Neuron (in vitro differentiated cells): ENCODE results near the gene AKAP9.
"Not testable (repeated sequence)": the region's sequence is repeated elsewhere in the genome, so short reads cannot be mapped to it uniquely, and the experiment has no call there.

Source experiments
- H2AFZ ChIP-seq: one replicate; pipeline ENCODE4 v1.6.1; 2013; ENCODE audit warnings: low read depth, mild to moderate bottlenecking, inconsistent platforms, low read length, moderate library complexity
- H3K27me3 ChIP-seq: one replicate; pipeline ENCODE4 v1.6.1; 2013; ENCODE audit warnings: low read length; ENCODE audit not compliant: insufficient read depth
- H3K36me3 ChIP-seq: one replicate; pipeline ENCODE4 v1.6.1; 2013; ENCODE audit warnings: low read length; ENCODE audit not compliant: insufficient read depth
- H3K4me1 ChIP-seq: one replicate; pipeline ENCODE4 v1.6.1; 2013; ENCODE audit warnings: low read length; ENCODE audit not compliant: insufficient read depth
- H3K4me3 ChIP-seq: 2 replicates; pipeline ENCODE4 v1.5.1; 2013; ENCODE audit warnings: mild to moderate bottlenecking, low read length, moderate library complexity
- H3K9me3 ChIP-seq: one replicate; pipeline ENCODE4 v1.6.1; 2013; ENCODE audit warnings: low read length

Gene AKAP9

DNA sequence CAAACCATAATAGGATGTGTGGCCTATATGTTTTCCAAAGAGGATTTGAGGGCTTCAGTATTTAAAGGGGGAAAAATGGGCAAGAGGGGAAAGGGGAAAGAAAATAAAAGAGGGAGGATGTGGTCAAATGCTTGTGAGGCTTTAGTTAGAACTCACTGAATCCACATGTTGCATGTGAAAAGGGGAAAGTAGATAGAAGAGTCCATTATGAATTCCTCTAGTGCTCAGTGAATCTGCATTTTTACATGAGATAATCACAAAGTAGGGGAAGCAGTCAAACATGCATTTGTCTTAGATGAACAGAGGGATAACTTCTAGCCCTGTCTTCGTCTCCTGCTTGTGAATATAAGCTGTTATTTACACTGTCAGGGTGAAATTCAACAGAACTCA lies 24.6 kb upstream of the AKAP9 start:
- no peaks in the 10 kb centered on the region for H3K27me3 ChIP-seq
- H2AFZ ChIP-seq, result no peak overlapping the region
- no peaks in the 10 kb centered on the region for H3K4me1 ChIP-seq
- H3K4me3 ChIP-seq, result no peak overlapping the region
- H3K36me3 ChIP-seq, result no peaks in the 10 kb centered on the region
- H3K9me3 ChIP-seq, result no peaks in the 10 kb centered on the region

DNA sequence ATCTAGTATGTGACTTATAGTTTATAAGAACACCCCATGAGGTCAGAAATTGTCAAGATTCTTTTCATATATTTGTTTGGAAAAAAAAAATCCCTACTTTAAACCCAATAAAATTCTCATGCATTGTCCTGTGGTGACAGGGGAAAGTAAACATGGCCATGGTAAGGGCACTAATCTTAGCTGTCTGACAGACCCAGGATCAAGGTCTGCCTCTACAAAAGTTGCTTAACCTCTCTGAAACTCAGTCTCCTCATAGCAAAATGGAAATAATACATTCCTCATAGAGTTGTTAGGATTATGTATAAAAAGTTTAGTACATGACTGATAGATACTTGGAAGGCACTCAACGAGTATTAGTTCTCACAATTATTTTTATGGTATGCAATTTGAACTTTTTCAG lies 22.3 kb upstream of the AKAP9 start:
- H3K4me1 ChIP-seq, result no peaks in the 10 kb centered on the region
- no peak overlapping the region for H2AFZ ChIP-seq
- no peaks in the 10 kb centered on the region for H3K27me3 ChIP-seq
- H3K4me3 ChIP-seq, result no peak overlapping the region
- H3K9me3 ChIP-seq, result no peaks in the 10 kb centered on the region
- H3K36me3 ChIP-seq, result no peaks in the 10 kb centered on the region

DNA sequence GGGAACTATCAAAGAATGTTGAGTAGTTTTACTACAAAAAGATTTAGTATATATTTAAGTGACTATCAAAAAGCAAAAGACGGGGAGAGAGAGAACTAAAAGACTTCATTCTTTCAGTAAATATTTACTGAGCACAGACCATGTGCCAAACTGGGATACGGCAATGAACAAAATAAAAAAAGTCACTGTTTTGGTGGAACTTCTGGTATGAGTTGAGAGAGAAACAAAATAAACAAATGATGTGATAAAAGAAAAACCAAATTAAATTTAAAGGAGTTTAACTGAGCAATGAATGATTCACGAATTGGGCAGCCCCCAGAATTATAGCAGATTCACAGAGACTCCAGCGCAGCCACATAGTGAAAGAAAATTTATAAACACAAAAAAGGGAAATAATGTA lies 17.8 kb upstream of the AKAP9 start:
- no peak overlapping the region for H3K4me3 ChIP-seq
- no peak overlapping the region for H2AFZ ChIP-seq
- H3K27me3 ChIP-seq, result no peaks in the 10 kb centered on the region
- H3K9me3 ChIP-seq, result peaks cover under 1% of the 10 kb centered on the region
- no peaks in the 10 kb centered on the region for H3K4me1 ChIP-seq
- H3K36me3 ChIP-seq, result no peaks in the 10 kb centered on the region

DNA sequence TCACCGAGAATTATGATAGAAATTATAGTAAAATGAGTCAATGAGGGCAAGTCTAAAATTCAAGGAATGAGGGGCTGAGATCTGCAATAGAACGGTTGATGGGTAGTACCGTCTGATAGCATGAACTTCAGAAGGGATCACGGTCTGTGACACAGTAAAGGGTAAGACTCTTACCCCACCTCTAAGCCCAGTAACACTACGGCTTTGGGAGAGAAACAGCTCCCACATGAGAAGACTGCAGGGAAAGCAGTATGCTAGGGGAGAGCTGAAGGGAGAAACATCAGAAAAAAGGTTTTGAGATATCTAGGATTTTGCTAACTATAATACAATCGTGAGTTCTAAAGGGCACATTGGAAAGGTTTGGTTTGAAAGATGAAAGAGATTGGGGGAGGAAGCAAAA lies 12.8 kb upstream of the AKAP9 start:
- Histone ChIP-seq H3K4me1 (no peaks in the 10 kb centered on the region), H3K36me3 (no peaks in the 10 kb centered on the region), H2AFZ (no peak overlapping the region), H3K4me3 (no peak overlapping the region), H3K27me3 (no peaks in the 10 kb centered on the region), H3K9me3 (peaks cover 2% of the 10 kb centered on the region)

DNA sequence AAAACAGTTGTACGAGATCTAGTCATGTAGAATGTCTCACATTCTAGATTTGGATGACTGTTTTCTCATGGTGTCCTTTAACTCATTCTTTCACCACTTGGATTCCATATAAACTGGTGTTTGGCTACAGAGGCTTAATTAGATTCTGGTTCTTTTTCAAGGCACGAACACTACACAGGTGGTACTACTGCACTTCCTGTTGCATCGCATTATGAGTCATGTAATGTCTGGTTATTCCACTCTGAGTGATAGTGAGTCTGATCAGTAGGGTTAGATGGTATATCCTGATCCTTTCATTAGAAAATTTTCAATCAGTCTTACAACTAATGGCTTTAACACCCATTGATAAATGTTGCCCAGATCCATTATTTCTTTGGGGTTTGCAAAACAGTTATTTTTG lies 11.2 kb upstream of the AKAP9 start:
- H3K27me3 ChIP-seq, result no peaks in the 10 kb centered on the region
- H2AFZ ChIP-seq, result no peak overlapping the region
- H3K4me1 ChIP-seq, result no peaks in the 10 kb centered on the region
- no peaks in the 10 kb centered on the region for H3K36me3 ChIP-seq
- no peak overlapping the region for H3K4me3 ChIP-seq
- H3K9me3 ChIP-seq, result peaks cover 2% of the 10 kb centered on the region

DNA sequence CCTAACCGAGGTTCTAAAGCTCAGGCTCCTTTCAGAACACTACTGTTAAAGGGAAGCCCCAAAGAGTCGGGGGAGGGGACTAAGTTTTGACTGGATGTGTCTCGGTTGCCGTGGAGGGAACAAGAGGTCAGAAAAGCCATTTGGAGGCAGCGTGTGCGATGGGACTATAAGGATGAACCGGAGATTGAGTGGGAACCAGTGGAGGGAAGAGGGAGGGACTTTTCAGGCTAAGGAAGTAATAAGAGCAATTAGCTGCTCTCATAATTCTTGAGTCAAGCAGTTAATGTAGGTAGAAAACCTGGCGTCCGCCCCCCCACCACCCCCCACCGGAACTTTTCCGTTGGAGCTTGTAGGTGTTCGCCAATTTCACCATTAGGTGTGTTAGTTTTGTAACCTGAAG lies 491 bp upstream of the AKAP9 start:
- Histone ChIP-seq H3K4me3 (peak overlapping the region; percentile 97), H3K4me1 (peaks cover 16% of the 10 kb centered on the region), H2AFZ (peak overlapping the region; percentile 80), H3K27me3 (no peaks in the 10 kb centered on the region), H3K36me3 (no peaks in the 10 kb centered on the region), H3K9me3 (no peaks in the 10 kb centered on the region)

DNA sequence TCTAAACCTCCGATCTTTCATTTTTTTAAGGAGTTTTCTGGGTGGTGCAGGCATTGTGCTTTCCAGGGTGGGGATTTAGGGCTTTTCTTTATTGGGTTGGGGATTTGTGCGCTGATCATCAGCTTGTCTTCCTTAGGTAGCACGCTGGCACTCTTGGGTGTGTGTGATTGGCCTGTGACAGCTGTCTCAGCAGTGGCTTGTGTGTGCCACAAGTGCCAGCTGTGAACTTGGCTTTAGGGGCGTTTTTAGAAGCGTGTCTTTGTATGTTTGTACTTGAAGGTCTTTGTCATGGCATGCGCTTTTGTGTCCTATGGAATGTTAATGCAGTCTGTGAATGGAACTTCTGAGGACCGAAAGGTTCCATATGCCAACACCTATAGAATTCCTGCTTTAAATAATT lies 788 bp downstream of the AKAP9 start:
- H3K4me1 ChIP-seq, result peaks cover 16% of the 10 kb centered on the region
- peaks cover 5% of the 10 kb centered on the region for H3K36me3 ChIP-seq
- peak overlapping the region; percentile 80 for H2AFZ ChIP-seq
- H3K4me3 ChIP-seq, result peak overlapping the region; percentile 97
- no peaks in the 10 kb centered on the region for H3K27me3 ChIP-seq
- H3K9me3 ChIP-seq, result no peaks in the 10 kb centered on the region

DNA sequence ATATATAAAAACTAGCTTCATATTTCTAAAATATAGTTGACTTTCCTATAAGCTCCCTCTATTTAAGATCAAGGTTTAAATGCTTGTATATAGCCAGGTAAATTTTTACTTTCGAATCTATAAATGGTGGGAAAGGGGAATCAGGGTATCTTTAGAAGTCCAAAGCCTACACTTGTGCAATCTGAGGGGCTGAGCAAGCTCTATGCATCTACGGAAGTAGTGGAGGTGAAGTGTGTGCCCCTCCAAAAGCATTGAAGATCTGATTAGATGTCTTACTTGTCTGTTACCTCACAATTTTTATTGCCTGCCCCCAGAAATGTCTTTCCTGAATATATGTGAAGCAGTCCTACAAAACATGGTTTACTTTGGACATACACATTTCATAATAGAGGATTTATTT lies 1.6 kb downstream of the AKAP9 start:
- H3K27me3 ChIP-seq, result no peaks in the 10 kb centered on the region
- peaks cover 16% of the 10 kb centered on the region for H3K4me1 ChIP-seq
- H3K9me3 ChIP-seq, result no peaks in the 10 kb centered on the region
- H2AFZ ChIP-seq, result no peak overlapping the region
- H3K36me3 ChIP-seq, result peaks cover 7% of the 10 kb centered on the region
- H3K4me3 ChIP-seq, result peak overlapping the region; percentile 97

DNA sequence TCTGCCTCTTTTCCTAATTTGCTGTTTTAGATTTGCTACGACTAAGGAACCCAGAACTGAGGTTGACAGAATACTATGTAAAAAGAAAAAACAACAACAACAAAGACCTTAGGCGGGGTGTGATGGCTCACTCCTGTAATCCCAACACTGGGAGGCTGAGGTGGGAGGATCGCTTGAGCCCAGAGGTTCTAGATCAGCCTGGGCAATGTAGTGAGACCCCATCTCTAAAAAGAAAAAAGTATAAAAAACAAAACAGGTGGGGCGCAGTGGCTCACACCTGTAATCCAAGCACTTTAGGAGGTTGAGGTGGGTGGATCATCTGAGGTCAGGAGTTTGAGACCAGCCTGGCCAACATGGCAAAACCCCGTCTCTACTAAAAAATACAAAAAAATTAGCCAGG lies 4.3 kb downstream of the AKAP9 start:
- not testable (repeated sequence) for H2AFZ ChIP-seq, H3K4me3 ChIP-seq, H3K36me3 ChIP-seq, H3K27me3 ChIP-seq, H3K4me1 ChIP-seq, H3K9me3 ChIP-seq

DNA sequence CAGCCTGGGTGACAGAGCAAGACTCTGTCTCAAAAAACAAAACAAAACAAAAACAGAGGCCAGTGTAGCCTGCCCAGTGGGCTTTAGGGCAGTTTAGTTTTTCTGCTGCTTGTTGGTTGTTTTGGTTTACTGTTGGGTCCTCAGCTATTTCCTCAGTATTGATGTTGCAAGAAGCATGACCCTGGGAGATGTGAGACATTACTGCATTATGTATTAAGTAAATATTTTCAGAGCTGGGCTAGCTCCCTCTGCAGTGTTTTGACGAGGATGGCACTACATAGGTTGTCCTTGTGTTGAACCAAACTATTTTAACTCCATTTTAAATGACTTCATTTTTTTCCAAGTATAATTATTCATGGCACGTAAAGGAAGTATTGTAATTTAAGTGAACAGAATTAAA lies 4.8 kb downstream of the AKAP9 start:
- Histone ChIP-seq H3K27me3 (no peaks in the 10 kb centered on the region), H2AFZ (no peak overlapping the region), H3K9me3 (no peaks in the 10 kb centered on the region), H3K4me3 (no peak overlapping the region), H3K4me1 (peaks cover 8% of the 10 kb centered on the region), H3K36me3 (peaks cover 7% of the 10 kb centered on the region)

DNA sequence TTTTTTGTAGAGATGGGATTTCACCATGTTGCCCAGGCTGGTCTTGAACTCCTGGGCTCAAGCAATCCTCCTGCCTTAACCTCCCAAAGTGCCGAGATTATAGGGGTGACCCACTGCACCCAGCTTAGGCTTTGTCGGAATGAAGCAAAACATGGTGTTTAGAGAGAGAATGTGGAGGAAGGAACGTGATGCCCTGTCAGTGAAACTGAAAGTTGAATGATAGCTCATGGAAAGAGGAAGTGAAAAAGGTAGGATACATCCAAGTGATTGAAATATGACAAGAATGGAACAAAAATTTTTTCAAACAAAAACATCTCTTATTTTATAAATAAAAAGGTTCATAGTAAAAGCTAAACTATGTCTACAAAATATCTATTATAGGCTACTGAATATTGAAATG lies 5.9 kb downstream of the AKAP9 start:
- no peak overlapping the region for H3K4me3 ChIP-seq
- H3K36me3 ChIP-seq, result peaks cover 8% of the 10 kb centered on the region
- no peaks in the 10 kb centered on the region for H3K27me3 ChIP-seq
- H2AFZ ChIP-seq, result no peak overlapping the region
- peaks cover 8% of the 10 kb centered on the region for H3K4me1 ChIP-seq
- no peaks in the 10 kb centered on the region for H3K9me3 ChIP-seq

DNA sequence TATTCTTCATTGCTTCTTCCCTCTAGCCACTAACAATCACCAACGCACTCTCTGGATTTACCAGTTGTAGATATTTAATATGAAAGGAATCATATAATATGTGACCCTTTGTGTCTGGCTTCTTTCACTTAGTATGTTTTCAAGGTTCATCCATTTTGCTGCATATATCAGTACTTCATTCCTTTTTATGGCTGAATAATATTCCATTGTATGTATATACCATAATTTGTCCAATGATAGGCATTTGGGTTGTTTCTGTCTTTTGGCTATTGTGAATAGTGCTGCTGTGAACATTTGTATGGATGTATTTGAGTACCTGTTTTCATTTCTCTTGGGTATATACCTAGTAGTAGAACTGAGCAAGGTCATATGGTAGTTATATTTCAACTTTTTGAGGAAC lies 7.3 kb downstream of the AKAP9 start:
- Histone ChIP-seq H3K4me1 (peaks cover under 1% of the 10 kb centered on the region), H2AFZ (no peak overlapping the region), H3K27me3 (no peaks in the 10 kb centered on the region), H3K4me3 (no peak overlapping the region), H3K36me3 (peaks cover 8% of the 10 kb centered on the region), H3K9me3 (no peaks in the 10 kb centered on the region)

DNA sequence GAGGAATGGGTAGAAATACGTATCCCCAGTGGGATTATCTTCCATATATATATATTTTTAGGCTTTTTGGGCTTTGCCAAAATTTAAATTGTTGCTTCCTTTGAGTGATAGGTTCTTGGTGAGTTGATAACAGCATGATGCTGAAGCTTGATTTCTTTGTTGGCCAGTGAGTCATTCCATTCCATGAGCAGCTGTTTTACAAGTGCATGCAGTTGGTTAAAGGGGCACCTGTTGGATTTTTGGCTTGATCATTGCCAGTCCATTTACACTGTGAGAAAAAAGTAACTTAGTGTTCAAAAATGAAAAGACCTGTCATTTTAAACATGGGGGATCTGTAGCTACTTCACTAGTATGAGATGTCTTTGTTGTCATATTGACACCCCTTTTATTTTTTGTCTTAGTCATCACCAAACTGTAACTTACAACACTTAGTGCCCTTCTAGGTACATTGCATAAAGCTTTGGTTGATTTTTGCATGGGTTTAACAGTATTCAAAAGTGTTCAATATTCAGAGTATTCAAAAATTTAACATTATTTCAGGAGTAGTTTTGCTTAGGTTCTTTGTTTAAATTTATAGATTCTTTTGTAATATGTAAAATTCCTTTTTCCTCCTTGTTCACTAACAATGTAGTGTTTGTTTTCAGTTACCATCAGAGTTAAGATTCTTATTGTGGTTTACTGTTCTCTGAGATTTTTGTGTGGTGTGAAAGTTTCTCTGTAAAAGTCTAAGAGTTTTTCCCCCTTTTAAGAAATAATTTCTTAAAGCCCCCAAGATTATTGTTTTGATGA lies 8.8 kb downstream of the AKAP9 start:
- H3K4me1 ChIP-seq, result no peaks in the 10 kb centered on the region
- no peaks in the 10 kb centered on the region for H3K9me3 ChIP-seq
- H3K36me3 ChIP-seq, result peaks cover 8% of the 10 kb centered on the region
- no peak overlapping the region for H3K4me3 ChIP-seq
- H3K27me3 ChIP-seq, result no peaks in the 10 kb centered on the region
- H2AFZ ChIP-seq, result no peak overlapping the region

DNA sequence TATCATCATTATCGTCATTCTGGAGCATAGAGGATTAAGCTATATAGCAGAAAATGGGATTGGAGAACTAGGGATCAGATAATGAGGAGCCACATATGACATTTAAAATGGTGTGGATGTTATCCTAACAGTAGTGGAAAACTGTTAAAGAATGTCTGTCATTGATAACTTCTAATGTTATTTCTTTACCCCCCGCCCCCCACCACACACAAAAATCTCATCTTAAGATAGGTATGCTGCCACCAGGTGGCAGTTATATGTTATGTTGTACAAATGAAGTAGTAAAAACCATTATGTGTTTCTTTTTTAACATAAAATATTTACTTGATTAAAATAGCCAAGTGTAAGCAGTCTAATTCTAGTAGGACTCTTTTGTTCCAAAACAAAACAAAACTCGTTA lies 13.0 kb downstream of the AKAP9 start:
- Histone ChIP-seq H3K36me3 (peaks cover 5% of the 10 kb centered on the region), H3K4me3 (no peak overlapping the region), H3K27me3 (no peaks in the 10 kb centered on the region), H2AFZ (no peak overlapping the region), H3K4me1 (no peaks in the 10 kb centered on the region), H3K9me3 (no peaks in the 10 kb centered on the region)
